Stimulated activated CD8-positive, alpha-beta memory T cell treated with anti-CD3 and anti-CD28 coated beads, Interleukin-15, amount 100 ng/mL, for 4 hours (primary cell): ENCODE measurements around the gene SYNJ2.
"Not testable (repeated sequence)": the region's sequence is repeated elsewhere in the genome, so short reads cannot be mapped to it uniquely, and the experiment has no call there.

ENCODE experiments used
- DNase-seq, 2 donors: peaks; one replicate each; pipeline ENCODE4 v3.0.0-alpha.2; 2020; ENCODE audit warnings: low read depth in 2 of 2

Gene SYNJ2

GRCh38 chr6:157956171-157956730 is 25.4 kb upstream of the SYNJ2 start:
- no peak for DNase-seq

- DNase-seq: no peak
Observed at GRCh38 chr6:157959451-157960227, 22.0 kb upstream of the SYNJ2 start.

DNA sequence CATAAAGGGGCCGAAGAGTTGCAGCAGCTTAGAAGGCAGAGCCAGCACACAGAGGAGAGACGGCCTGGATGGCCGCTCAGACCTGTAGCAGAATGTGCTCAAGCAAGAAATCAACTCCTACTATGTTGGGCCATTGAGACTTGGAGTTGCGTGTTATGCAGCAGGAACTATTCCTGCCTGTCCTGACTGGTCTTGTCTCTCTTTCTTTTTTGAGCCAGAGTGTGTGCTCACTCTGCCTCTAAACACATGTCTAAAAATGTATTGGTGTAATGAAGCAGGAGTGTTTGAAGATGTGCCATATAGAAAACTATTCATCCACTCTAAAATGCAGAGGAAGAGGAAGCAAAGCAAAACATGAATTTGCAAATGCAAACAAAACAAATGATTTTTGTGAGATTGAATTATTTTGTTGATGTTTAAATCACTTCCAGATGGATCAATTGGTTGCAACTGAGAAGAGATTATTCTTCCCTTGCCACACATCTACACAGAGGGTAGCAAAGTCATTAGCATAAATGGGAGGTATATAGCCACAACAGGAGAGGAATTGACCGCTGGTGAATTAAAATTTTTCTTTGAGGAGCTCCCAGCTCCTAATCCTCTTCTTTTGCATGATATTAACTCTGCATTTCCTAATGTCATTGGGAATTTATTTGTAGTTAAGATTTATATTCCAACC is 20.4 kb upstream of the SYNJ2 start:
- no peak for DNase-seq

DNA sequence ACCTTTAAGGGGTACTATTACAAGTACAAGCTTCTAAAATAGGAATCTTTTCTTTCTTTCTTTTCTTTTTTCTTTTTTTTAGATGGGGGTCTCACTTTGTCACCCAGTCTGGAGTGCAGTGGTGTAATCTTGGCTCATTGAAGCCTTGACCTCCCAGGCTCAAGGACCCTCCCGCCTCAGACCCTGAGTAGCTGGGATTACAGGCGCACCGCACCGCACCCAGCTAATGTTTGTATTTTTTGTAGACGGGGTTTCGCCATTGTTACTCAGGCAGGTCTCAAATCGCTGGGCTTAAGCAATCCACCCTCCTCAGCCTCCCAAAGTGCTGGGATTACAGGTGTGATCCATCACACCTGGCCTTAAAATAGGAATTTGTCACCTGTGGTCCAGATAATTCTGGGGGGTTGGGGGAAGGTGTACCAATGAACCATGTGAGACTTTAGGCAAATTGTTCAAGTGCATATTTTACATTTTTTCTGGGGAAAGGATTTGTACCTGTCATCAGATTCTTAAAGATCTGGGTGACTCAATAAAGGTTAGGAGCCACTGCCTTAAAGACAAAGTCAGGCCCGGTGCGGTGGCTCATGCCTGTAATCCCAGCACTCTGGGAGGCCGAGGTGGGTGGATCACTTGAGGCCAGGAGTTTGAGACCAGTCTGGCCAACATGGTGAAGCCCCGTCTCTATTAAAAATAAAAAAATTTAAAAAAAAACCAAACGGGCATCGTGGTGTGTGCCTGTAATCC is 19.7 kb upstream of the SYNJ2 start:
- no peak for DNase-seq

GRCh38 chr6:157962601-157963302 is 18.9 kb upstream of the SYNJ2 start:
- DNase-seq: no peak

GRCh38 chr6:157964100-157964499 is 17.6 kb upstream of the SYNJ2 start:
- no peak for DNase-seq

GRCh38 chr6:157965387-157965786 is 16.3 kb upstream of the SYNJ2 start:
- no peak for DNase-seq

DNA sequence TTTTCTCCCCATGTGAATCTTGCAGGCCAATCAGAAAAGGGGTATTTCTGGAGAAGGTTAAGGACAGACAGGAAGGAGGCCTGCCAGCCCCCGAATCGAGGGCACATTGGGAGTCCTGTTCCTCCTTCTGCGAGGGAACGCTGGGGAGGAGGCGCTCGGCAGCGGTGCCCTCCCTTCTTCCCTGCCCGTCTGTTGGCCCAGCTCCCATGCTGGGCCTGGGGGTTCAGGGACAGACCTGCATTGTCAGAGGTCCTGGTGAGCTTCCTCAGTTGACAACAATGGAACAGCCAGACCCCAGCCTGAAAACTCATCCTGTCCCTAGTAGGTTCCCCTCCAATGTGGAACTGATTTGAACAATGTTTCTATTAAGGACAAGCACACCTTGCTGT is 15.1 kb upstream of the SYNJ2 start:
- no peak for DNase-seq

GRCh38 chr6:157967020-157967419 is 14.6 kb upstream of the SYNJ2 start:
- no peak for DNase-seq

DNA sequence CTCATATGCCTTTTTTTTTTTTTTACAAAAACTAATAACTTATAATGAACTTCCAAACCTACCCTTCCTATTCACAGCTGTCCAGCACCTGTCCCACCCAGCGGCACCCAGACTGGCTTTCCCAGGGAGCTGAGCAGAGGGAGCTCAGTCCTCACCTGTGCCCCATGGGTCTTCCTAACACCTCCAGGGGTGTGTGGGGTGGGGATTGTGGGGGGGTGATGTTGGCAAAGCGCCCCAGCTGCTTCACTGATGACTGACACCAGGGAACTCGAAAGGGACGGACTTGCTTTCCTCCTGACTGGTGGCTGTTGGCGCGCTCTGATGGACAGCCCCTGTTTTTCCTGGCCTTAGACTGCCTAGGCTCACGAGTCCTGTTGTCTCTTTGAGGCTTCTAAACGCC is 14.2 kb upstream of the SYNJ2 start:
- no peak for DNase-seq

GRCh38 chr6:157972177-157972576 is 9.5 kb upstream of the SYNJ2 start:
- not testable (repeated sequence) for DNase-seq

- DNase-seq: no peak
Observed at GRCh38 chr6:157974341-157974894, 7.2 kb upstream of the SYNJ2 start.

DNA sequence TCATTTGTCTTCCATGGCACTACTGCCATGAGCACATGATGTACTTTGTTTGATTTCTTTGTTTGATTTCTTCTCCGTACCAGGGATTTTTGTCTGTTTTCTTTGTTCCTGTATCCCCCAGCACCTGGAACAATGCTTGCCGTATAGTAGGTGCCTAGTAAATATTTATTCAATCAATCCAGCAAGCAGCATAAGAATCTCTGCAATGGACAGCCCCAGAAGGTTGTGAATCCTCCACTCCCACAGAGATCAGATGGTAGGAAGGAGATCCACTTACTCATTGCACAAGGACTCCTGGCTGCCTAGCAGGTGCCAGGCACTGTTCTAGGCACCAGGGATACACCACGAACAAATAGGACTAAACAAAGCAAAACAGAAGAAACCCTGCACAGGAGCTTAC is 6.7 kb upstream of the SYNJ2 start:
- no peak for DNase-seq

DNA sequence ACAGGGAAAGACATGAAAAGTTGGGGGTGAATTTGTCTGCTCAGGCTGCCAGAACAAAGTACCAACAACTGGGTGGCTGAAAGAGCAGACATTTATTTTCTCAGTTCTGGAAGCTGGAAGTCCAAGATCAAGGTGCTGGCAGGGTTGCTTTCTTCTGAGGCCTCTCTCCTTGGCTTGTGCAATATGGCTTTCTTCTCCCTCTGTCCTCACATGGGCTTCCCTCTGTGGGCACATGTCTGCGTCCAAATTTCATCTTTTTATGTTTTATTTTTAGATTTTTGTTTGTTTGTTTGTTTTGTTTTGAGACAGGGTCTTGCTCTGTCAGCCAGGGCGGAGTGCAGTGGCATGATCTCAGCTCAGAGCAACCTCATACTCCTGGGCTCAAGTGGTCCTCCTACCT is 6.2 kb upstream of the SYNJ2 start:
- DNase-seq: no peak

DNA sequence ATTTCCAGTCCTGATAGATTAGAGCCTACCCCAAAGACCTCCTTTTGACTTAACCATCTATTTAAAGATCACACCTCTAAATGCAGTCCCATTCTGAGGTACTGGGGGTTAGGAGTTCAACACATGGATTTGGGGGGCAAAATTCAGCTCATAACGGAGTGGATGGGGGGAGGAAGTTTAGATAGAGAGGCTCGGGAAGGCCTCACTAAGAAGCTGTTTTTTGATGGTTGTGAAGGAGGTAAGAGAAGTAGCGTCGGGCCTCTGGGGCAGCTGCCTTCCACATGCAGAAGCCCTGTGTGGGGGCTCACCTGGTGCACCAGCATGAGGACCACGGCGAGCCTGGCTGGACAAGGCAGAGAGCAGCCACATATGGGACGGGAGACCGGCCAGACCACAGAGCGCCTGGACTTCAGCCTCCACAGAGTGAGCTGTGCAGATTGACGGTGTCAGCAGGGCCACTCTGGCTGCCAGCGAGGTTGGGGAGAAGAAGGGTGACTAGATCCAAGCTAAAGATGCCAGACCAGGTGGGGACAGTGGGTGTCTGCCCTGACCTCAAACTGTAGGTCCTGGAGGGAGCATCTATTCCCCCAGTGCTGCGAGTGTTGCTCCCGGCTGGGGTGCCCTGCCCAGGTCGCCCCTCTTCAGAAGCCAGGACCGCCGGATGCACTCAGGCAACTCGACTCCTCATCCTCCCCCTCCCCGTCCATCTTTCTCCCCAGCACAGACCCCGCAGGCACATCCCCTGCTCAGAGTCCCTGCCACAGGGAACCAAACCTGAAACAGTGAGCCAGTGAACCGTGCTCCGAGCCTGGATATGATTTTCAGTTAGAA is 5.1 kb upstream of the SYNJ2 start:
- DNase-seq: no peak

GRCh38 chr6:157977176-157977804 is 4.4 kb upstream of the SYNJ2 start:
- DNase-seq: no peak

DNA sequence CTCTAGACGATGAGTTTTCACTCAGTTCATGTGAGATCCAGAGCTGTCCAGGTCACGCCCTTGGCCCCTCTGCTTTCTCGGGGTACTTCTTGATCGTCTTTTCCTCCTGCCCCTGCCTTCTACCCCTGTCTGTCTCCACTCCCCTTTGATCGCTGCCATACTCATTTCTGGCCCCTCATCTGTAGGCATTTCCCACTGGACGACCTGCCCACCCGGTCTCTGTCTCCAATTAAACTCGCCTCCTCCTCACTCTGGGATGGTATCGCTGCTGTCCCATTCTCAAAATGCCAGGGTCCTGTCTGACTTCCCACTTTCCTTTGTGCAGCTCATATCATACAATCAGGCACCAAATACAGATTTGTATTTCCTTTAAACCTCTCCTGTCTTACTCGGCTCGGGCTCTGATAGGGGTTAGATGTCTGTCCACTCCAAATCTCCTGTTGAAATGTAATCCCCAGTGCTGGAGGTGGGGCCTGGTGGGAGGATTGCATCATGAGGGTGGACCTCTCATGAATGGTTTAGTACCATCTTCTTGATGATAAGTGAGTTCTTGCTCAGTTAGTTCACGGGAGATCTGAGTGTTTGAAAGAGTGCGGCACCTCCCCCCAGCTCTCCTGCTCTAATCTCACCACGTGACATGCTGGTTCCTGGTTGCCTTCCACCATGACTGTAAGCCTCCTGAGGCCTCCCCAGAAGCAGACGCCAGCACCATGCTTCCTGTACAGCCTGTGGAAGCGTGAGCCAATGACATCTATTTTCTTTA is 3.5 kb upstream of the SYNJ2 start:
- DNase-seq: no peak

- DNase-seq: no peak
Observed at GRCh38 chr6:157980288-157981131, 1.2 kb upstream of the SYNJ2 start.

DNA sequence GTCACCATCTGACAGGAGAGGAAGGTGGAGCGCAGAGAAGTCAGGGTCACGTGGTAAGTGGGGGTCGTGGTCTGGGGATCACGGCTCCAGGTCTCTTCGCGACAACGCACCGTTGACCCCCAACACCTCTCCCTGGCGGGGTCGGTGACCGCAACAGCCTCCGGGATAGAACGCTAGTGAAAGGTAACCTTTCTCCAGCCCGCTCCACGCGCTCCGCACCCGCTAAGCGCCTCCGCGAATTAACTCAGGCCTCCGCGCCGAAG is 600 bp upstream of the SYNJ2 start:
- DNase-seq: no peak
